ENCODE data around the gene SNTB2. TPM values are rescaled to one million over a fixed set of nuclear protein-coding genes. Genes with fewer than 3 reads are reported as not detected.

The SNTB2 gene
- polyA plus RNA-seq, 3 donors = 10.2 to 13.9 (median 11.9) TPM

DNA sequence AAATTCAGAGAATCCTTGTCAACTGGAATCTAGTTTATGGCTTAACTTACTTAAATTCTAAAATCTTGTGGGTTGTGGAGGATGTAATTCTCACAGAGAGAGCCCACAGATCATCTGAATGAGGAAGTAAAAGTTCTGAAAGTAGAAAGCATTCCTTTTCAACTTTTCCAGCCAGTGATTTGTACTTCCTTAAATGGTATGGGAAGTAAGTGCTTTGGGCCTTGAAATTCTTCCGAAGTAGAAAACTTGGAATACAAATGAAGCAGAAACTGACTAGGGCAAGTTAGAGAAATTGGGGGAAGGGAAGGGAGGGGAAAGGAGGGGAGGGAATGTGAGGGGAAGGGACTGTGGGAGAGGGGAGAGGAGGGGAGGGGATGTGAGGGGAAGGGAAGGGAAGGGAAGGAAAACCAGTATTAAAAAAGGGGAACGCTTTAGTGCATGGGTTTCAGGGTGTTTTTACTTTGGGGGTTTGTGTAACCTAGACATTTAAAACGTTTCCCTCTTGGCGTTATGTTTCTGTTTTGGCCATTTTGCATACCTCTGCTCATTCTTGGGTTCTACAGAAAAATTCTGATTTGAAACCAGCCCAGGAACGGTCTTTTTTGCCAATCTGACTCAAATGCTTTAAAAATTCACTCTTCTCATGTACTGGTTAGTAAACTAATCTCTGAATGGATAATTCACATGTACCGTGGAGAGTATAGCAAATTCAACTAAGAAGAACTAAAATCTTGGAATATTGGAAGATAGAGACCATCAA is 15.5 kb upstream of the SNTB2 start:
- DNase-seq = peak; percentile 51

DNA sequence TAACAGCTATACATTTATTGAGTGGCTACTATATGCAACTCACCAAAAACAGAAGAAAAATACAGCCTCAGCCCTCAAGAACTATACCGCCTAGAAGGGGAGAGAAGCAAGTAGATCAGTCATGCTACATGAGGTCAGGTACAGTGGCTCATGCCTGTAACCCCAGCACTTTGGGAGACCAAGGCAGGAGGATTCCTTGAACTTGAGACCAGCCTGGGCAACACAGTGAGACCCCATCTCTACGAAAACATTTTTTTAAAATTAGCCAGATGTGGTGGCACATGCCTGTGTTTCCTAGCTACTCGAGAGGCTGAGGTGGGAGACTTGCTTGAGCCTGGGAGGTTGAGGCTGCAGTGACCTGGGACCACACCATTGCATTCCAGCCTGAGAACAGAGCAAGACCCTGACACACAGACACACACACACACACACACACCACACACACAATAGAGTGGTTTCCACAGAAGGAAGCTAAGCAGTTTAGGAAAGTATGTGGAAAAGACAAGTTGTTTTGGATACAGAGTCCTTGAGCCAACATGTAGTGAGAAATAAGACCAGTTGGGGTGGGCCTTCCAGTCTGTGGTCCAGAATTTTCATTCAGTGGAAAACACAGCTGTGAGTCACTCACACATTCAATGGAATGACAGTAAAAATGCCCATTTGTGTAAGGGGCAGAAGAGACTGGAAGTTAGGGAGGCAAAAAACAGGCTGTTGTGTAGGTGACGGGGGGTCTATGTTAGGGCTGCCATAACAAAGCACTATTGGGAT is 10.7 kb upstream of the SNTB2 start:
- no peak for DNase-seq

- peak; percentile 78 for DNase-seq
Observed at GRCh38 chr16:69179328-69180010, 7.5 kb upstream of the SNTB2 start.

DNA sequence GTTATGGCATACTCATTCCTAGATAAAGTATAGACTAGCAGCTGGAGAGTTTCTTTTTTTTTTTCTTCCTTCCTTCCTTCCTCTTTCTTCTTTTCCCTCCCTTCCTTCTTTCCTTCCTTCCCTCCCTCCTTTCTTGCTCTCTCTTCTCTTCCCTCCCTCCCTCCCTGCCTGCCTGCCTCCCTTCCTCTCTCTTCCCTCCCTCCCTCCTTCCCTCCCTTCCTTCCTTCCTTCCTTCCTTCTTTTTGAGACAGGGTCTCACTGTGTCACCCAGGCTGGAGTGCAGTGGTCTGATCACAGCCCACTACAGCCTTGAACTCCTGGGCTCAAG is 7.0 kb upstream of the SNTB2 start:
- no peak for DNase-seq

GRCh38 chr16:69182730-69183416 is 4.1 kb upstream of the SNTB2 start:
- DNase-seq = no peak

DNA sequence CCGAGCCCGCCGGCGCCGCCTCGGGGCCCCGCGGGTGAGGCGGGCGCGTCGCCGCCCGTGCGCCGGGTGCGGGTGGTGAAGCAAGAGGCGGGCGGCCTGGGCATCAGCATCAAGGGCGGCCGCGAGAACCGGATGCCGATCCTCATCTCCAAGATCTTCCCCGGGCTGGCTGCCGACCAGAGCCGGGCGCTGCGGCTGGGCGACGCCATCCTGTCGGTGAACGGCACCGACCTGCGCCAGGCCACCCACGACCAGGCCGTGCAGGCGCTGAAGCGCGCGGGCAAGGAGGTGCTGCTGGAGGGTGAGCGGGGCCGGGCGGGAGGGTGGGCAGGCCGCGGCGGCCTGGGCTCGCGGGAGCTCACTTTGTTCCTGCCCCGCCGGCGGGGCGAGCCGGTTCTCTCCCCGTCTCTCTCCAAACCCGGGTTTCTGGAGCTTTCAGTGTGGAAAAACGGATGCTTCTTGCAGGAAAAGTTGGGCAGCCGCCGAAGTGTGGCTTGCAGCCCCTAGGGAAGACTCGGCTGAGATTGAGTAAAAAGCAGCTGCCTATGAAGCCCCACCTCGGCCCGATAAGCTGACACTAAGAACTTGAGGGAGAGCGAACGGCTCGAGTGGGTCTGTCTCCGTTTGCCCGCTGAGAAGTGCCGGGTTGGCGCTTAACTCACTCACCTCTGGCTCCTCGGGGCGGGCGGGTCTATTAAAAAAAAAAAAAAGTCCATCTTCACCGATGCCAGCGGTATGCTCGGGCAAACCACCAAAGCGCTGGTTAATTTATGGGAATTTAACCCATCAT is 677 bp downstream of the SNTB2 start:
- no peak for DNase-seq

GRCh38 chr16:69188236-69188549 is 1.2 kb downstream of the SNTB2 start:
- DNase-seq = peak; percentile 54

- DNase-seq = no peak
Observed at GRCh38 chr16:69188716-69189115, 1.8 kb downstream of the SNTB2 start.

DNA sequence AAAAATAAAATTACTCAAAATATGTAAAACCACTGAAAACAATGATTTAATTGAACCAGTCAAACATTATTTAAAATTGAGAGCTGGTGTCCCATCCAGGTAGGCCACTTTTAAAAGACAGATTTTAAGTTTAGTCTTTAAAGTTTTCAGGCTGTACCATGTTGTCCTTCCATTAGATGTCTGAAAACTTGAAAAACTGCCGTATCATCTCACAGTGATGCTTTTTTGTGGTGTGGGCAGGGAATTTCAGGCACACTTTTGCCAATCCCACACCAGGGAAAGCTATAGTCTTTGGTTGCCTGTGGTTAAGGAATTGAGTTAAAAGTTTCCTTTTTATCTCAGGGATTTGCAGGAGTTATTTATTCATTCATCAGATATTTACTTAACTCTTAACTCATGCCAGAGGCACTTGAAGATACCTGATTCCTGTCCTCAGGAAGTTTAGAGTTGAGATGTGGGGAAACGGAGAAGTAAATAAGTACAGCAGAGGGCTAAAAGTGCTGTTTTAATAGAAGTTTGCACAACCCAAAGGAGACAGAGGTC is 3.2 kb downstream of the SNTB2 start:
- no peak for DNase-seq

DNA sequence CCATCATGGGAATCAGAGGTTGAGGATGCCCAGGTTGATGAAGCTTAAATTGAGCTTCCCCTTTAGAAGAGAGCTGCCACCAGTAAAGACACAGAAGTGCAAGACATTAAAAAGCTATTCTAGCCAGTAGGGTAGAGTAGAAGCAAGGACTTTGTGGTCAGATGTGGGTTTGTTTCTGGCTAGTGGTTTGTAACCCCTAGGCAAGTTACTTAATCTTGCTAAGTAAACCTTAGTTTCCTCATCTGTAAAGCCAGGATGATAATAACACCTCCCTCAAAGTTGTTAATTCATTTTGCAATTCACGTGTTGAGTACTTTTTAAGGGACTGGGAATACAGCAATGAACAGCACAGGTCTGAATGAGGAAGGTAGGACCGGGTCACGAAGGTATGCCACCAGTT is 3.6 kb downstream of the SNTB2 start:
- DNase-seq = no peak

DNA sequence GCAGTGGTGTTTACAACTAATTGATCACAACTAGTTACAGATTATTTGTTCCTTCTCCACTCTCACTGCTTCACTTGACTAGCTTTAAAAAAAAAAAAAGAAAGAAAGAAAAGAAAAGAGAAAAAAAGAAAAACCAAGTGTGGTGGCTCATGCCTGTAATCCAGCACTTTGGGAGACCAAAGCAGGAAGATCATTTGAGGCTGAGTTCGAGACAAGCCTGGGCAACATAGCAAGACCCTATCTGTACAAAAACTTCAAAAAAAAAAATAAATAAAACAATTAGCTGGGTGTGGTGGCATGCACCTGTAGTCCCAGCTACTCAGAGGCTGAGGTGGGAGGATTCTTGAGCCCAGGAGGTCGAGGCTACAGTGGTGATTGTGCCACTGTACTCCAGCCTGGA is 4.2 kb downstream of the SNTB2 start:
- no peak for DNase-seq

- DNase-seq = no peak
Observed at GRCh38 chr16:69193855-69194254, 6.9 kb downstream of the SNTB2 start.

- DNase-seq = no peak
Observed at GRCh38 chr16:69194488-69194887, 7.5 kb downstream of the SNTB2 start.

DNA sequence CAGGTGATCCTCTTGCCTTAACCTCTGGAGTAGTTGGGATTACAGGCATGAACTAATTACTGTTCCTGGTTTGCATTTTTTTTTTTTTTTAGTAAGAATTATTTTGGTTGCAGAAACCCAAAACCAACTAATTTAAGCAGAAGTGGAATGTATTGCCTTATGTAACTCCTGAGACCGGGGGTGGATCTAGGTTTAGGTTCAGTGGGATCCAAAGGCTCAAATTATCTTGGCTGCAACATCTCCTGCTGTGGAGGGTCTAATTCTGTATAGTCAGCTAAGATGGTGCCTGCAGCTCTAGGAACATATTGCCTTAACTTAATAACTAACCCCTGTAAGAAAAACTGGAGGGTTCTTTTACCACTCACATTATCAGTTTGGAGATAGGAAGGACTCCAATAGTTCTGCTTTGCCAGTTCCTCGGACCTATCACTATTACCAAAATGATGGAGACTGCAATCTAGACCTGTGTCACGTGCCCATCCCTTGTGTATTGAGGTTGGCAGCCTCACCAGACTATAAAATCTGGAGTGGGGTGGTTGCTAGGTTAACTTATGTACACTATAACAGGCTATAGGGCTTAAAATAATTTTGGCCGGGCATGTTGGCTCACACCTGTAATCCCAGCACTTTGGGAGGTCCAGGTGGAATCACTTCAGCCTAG is 8.5 kb downstream of the SNTB2 start:
- no peak for DNase-seq

GRCh38 chr16:69197573-69197972 is 10.6 kb downstream of the SNTB2 start:
- DNase-seq = no peak

- no peak for DNase-seq
Observed at GRCh38 chr16:69199382-69199781, 12.4 kb downstream of the SNTB2 start.

DNA sequence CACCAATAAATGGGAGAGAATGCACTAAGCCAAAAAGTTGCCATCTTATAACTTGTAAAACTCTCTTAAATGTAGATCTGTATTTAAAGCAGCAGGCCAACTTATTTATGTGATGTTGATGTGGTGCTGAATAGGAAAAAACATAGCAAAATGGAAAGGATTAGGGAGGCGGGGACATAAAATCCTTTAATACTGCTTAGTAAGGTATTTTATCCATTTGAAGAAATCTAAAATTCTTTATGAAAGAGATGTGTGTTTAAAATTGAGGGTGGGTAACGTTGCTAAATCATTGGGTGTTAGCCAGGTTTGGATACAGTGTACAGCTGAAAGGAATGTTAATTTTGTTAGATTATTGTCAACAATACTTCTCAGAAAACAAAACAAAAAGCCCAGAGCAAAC is 14.3 kb downstream of the SNTB2 start:
- DNase-seq = no peak

- DNase-seq = no peak
Observed at GRCh38 chr16:69201787-69202186, 14.8 kb downstream of the SNTB2 start.

- no peak for DNase-seq
Observed at GRCh38 chr16:69204172-69204571, 17.2 kb downstream of the SNTB2 start.

GRCh38 chr16:69209735-69210134 is 22.8 kb downstream of the SNTB2 start:
- no peak for DNase-seq

- DNase-seq = no peak
Observed at GRCh38 chr16:69217433-69217832, 30.5 kb downstream of the SNTB2 start.

Data from renal pelvis (tissue), 4 donors.